SK-N-SH (cell line): ENCODE results near the gene RHOBTB3. TPM values are rescaled to one million over a fixed set of nuclear protein-coding genes. Genes with fewer than 3 reads are reported as not detected.

Experiments used
- CTCF ChIA-PET: fragments of 300-600, 350-600 bp; formaldehyde crosslinking; extraction: SDS; loops from one replicate; lab custom pipeline; 2021; lab: Yijun Ruan, JAX
- POLR2A ChIA-PET: fragments of 350-600 bp; sonication (Branson Sonifier 250); formaldehyde crosslinking; extraction: SDS; loops from one replicate; lab custom pipeline; 2020; ENCODE audit warnings: antibody characterized with exemption, inconsistent platforms; lab: Yijun Ruan, JAX
- DNase-seq: peaks from one replicate; pipeline ENCODE4 v3.0.0; 2012
- H2AFZ ChIP-seq: fragments of 200-600 bp; sonication (generic); 2 replicates; pipeline ENCODE4 v1.8.1; 2016; ENCODE audit warnings: antibody characterized with exemption, mild to moderate bottlenecking, low read depth
- H3F3A ChIP-seq: fragments of 200-600 bp; sonication (generic); replicated peaks from 2 replicates; pipeline ENCODE3; 2016; ENCODE audit warnings: antibody characterized with exemption, mild to moderate bottlenecking; ENCODE audit not compliant: insufficient read depth
- H3K27ac ChIP-seq, 2 experiments: fragments of 200-500 bp in 1 of 2; fragments of 200-600 bp in 1 of 2; sonication (Bioruptor generic) in 1 of 2; sonication (generic), shearing (Covaris generic) in 1 of 2; 2 replicates each; pipeline versions ENCODE4 v1.5.1 to v1.6.1; 2014 to 2016; ENCODE audit warnings: low read depth in 2 of 2, inconsistent platforms in 1 of 2, low read length in 1 of 2, mild to moderate bottlenecking in 1 of 2, mixed read lengths in 1 of 2
- H3K27me3 ChIP-seq: fragments of 200-600 bp; sonication (generic), shearing (Covaris generic); 2 replicates; pipeline ENCODE4 v1.6.1; 2016; ENCODE audit warnings: mixed run types; ENCODE audit not compliant: insufficient read depth
- H3K36me3 ChIP-seq, 2 experiments: fragments of 200-500 bp in 1 of 2; fragments of 200-600 bp in 1 of 2; sonication (Bioruptor generic) in 1 of 2; sonication (generic) in 1 of 2; replicated peaks in 1 of 2; 2 replicates each; pipeline versions ENCODE3 to v1.5.1; 2014 to 2016; ENCODE audit warnings: low read length in 1 of 2, mild to moderate bottlenecking in 1 of 2; ENCODE audit not compliant: insufficient read depth in 2 of 2, control insufficient read depth in 1 of 2
- H3K4me1 ChIP-seq, 2 experiments: fragments of 200-500 bp in 1 of 2; fragments of 200-600 bp in 1 of 2; sonication (Bioruptor generic) in 1 of 2; sonication (generic), shearing (Covaris generic) in 1 of 2; 2 replicates each; pipeline versions ENCODE4 v1.5.1 to v1.6.1; 2014 to 2016; ENCODE audit warnings: low read depth in 1 of 2, low read length in 1 of 2, mixed run types in 1 of 2; ENCODE audit not compliant: insufficient read depth in 2 of 2, control insufficient read depth in 1 of 2
- H3K4me2 ChIP-seq: fragments of 200-600 bp; sonication (generic), shearing (Covaris generic); 2 replicates; pipeline ENCODE4 v1.6.1; 2017; ENCODE audit warnings: mixed run types
- H3K4me3 ChIP-seq, 2 experiments: fragments of 200-500 bp in 1 of 2; fragments of 200-600 bp in 1 of 2; sonication (Bioruptor generic) in 1 of 2; sonication (generic), shearing (Covaris generic) in 1 of 2; 2 replicates each; pipeline versions ENCODE4 v1.5.1 to v1.8.1; 2014 to 2016; ENCODE audit warnings: low read depth in 2 of 2, inconsistent platforms in 1 of 2, low read length in 1 of 2, mild to moderate bottlenecking in 1 of 2, mixed read lengths in 1 of 2, moderate library complexity in 1 of 2
- H3K79me2 ChIP-seq: fragments of 200-600 bp; sonication (generic); 2 replicates; pipeline ENCODE4 v1.8.1; 2017; ENCODE audit warnings: mild to moderate bottlenecking; ENCODE audit not compliant: insufficient read depth
- H3K9ac ChIP-seq: fragments of 200-600 bp; sonication (generic); 2 replicates; pipeline ENCODE4 v1.6.1; 2017; ENCODE audit warnings: mixed run types
- H3K9me2 ChIP-seq: fragments of 200-600 bp; sonication (generic); 2 replicates; pipeline ENCODE4 v1.6.1; 2017; ENCODE audit warnings: mixed run types
- H3K9me3 ChIP-seq: fragments of 200-600 bp; sonication (generic); 2 replicates; pipeline ENCODE4 v1.6.1; 2017; ENCODE audit warnings: mixed run types, mild to moderate bottlenecking, moderate library complexity
- H4K20me1 ChIP-seq: fragments of 200-600 bp; sonication (generic); 2 replicates; pipeline ENCODE4 v1.6.1; 2017; ENCODE audit warnings: mild to moderate bottlenecking, mixed run types; ENCODE audit not compliant: insufficient read depth
- CHD2 ChIP-seq: fragments of 150-350 bp; IDR thresholded peaks from 2 replicates; pipeline ENCODE4 v1.6.1; 2018; ENCODE audit warnings: low read length; ENCODE audit not compliant: partially characterized antibody
- CTCF ChIP-seq: fragments of 200-600 bp; sonication (generic); IDR thresholded peaks from 2 replicates; pipeline ENCODE4 v1.6.1; 2017; ENCODE audit warnings: antibody characterized with exemption, mild to moderate bottlenecking, moderate library complexity
- EP300 ChIP-seq, 2 experiments: IDR thresholded peaks; 2 replicates each; pipeline versions ENCODE4 v1.4.0 to v1.6.1; 2012; ENCODE audit warnings: borderline replicate concordance in 1 of 2, low read depth in 1 of 2, low read length in 1 of 2
- EZH2phosphoT487 ChIP-seq: fragments of 200-600 bp; sonication (generic); IDR thresholded peaks from 2 replicates; pipeline ENCODE4 v1.6.1; 2017; ENCODE audit warnings: low read depth, mixed run types, mild to moderate bottlenecking, antibody characterized with exemption, moderate library complexity, borderline replicate concordance
- FOSL2 ChIP-seq: IDR thresholded peaks from 2 replicates; pipeline ENCODE4 v1.4.0; 2012; ENCODE audit warnings: low read depth, mild to moderate bottlenecking, moderate library complexity, borderline replicate concordance
- FOXJ3 ChIP-seq: sonication (generic); formaldehyde crosslinking; IDR thresholded peaks from 2 replicates; pipeline ENCODE4 v1.5.1; 2020; ENCODE audit warnings: mild to moderate bottlenecking, missing genetic modification reagents
- FOXM1 ChIP-seq: IDR thresholded peaks from 2 replicates; pipeline ENCODE4 v1.4.0; 2012; ENCODE audit warnings: low read depth, mild to moderate bottlenecking
- JUND ChIP-seq: IDR thresholded peaks from 2 replicates; pipeline ENCODE4 v1.4.0; 2012
- MXI1 ChIP-seq: IDR thresholded peaks from 2 replicates; pipeline ENCODE4 v1.6.1; 2012; ENCODE audit warnings: mild to moderate bottlenecking, low read depth, low read length, improper control_type of control experiment
- NFIC ChIP-seq: IDR thresholded peaks from 2 replicates; pipeline ENCODE4 v1.4.0; 2012; ENCODE audit warnings: borderline replicate concordance
- RAD21 ChIP-seq: IDR thresholded peaks from 2 replicates; pipeline ENCODE4 v1.6.1; 2012; ENCODE audit warnings: mild to moderate bottlenecking, low read length
- RCOR1 ChIP-seq: fragments of 150-350 bp; IDR thresholded peaks from 2 replicates; pipeline ENCODE4 v1.6.1; 2017; ENCODE audit warnings: antibody characterized with exemption, low read length
- RXRA ChIP-seq: IDR thresholded peaks from 2 replicates; pipeline ENCODE4 v1.4.0; 2012; ENCODE audit warnings: low read depth, mild to moderate bottlenecking, borderline replicate concordance
- SIN3A ChIP-seq: IDR thresholded peaks from 2 replicates; pipeline ENCODE4 v1.6.1; 2012; ENCODE audit warnings: low read depth, mild to moderate bottlenecking, low read length, moderate library complexity, borderline replicate concordance
- TAF1 ChIP-seq: IDR thresholded peaks from 2 replicates; pipeline ENCODE4 v1.6.1; 2012; ENCODE audit warnings: low read depth, mild to moderate bottlenecking, low read length, moderate library complexity, borderline replicate concordance
- TEAD4 ChIP-seq: IDR thresholded peaks from 2 replicates; pipeline ENCODE4 v1.4.0; 2012; ENCODE audit warnings: mild to moderate bottlenecking, borderline replicate concordance; ENCODE audit not compliant: insufficient read depth
- USF1 ChIP-seq: IDR thresholded peaks from 2 replicates; pipeline ENCODE4 v1.4.0; 2012; ENCODE audit warnings: low read depth, borderline replicate concordance
- USF2 ChIP-seq: fragments of 150-350 bp; IDR thresholded peaks from 2 replicates; pipeline ENCODE4 v1.6.1; 2017; ENCODE audit warnings: antibody characterized with exemption, low read length, low read depth, borderline replicate concordance
- YY1 ChIP-seq: IDR thresholded peaks from 2 replicates; pipeline ENCODE4 v1.4.0; 2012; ENCODE audit warnings: low read depth, mild to moderate bottlenecking
- ZBTB33 ChIP-seq: IDR thresholded peaks from 2 replicates; pipeline ENCODE4 v1.4.0; 2012; ENCODE audit warnings: low read depth, borderline replicate concordance
- WGBS: methylation state at CpG from one replicate; pipeline ENCODE4 v1.1.6; 2017; ENCODE audit warnings: low lambda C conversion rate; 5-methylcytosine and 5-hydroxymethylcytosine counted together
- polyA plus RNA-seq, 3 experiments: library from polyadenylated mRNA; depleted of rRNA; stranded (reverse); fragments of >200 nt; gene quantifications; 2 replicates each; pipeline ENCODE4 v1.2.3, GENCODE V29; 2012
- TF ChIP-seq, protein P1 (sequence below): fragments of 150-350 bp; IDR thresholded peaks from 2 replicates; pipeline ENCODE4 v1.6.1; 2016; ENCODE audit warnings: mild to moderate bottlenecking, low read depth, low read length
- TF ChIP-seq, protein P2 (sequence below): IDR thresholded peaks from 2 replicates; pipeline ENCODE4 v1.4.0; 2012; ENCODE audit warnings: low read depth

The RHOBTB3 gene
- polyA plus RNA-seq, 1 of the 3 experiments (the other 2 are of a cell fraction) = 59.3 TPM

DNA sequence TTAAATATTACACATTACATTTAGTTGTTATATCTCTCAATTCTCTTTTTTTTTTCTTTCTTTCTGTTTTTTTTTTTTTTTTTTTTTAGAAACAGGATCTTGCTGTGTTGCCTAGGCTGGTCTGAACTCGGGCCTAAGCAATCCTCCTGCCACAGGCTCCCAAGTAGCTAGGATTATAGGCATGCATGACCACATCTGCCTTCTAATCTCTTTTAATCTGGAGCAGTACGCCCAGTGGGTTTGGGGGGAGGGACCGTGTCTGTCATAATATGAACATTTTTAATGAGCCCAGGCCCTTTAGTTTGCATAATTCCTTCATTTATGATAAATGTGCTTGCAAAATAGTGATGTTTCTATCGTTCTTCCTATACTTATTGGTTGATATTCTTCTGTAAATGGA is 10.3 kb downstream of the RHOBTB3 start (continued):
- TF ChIP-seq, protein P1, sequence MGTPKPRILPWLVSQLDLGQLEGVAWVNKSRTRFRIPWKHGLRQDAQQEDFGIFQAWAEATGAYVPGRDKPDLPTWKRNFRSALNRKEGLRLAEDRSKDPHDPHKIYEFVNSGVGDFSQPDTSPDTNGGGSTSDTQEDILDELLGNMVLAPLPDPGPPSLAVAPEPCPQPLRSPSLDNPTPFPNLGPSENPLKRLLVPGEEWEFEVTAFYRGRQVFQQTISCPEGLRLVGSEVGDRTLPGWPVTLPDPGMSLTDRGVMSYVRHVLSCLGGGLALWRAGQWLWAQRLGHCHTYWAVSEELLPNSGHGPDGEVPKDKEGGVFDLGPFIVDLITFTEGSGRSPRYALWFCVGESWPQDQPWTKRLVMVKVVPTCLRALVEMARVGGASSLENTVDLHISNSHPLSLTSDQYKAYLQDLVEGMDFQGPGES = no peak
- TF ChIP-seq NFIC (no peak), RAD21 (no peak)

- DNase-seq = no peak
- H3K9me3 ChIP-seq = no peaks in the 10 kb centered on the region
- no peaks in the 10 kb centered on the region for H3F3A ChIP-seq
- TF ChIP-seq RAD21 (no peak), RCOR1 (no peak), MXI1 (no peak), CHD2 (no peak), TAF1 (no peak), FOXM1 (no peak), FOSL2 (no peak), YY1 (no peak), CTCF (no peak), EP300 (IDR thresholded peaks at IDR 0.05; ENCODE audit: borderline replicate concordance in 1 of 2, low read depth in 1 of 2, low read length in 1 of 2) (no peak), ZBTB33 (no peak), TEAD4 (no peak), RXRA (no peak), FOXJ3 (CRISPR knock-in tag) (no peak), USF2 (no peak), EZH2phosphoT487 (no peak), SIN3A (no peak), USF1 (no peak), JUND (no peak)
- TF ChIP-seq, protein P2, sequence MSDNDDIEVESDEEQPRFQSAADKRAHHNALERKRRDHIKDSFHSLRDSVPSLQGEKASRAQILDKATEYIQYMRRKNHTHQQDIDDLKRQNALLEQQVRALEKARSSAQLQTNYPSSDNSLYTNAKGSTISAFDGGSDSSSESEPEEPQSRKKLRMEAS = no peak
- no peak overlapping the region for H2AFZ ChIP-seq
- H3K4me1 ChIP-seq = no peaks in the 10 kb centered on the region; a peak in 2 of 4 replicates
- 90% methylated on average over 2 of the region's 2 CpGs for WGBS
- ChIA-PET POLR2A (no interaction called here), CTCF (no interaction called here)
- no peak overlapping the region for H3K9ac ChIP-seq
- H3K27ac ChIP-seq = no peak overlapping the region
- H3K9me2 ChIP-seq = no peaks in the 10 kb centered on the region
- no peak overlapping the region for H3K4me2 ChIP-seq
- H4K20me1 ChIP-seq = no peaks in the 10 kb centered on the region
- no peak overlapping the region for H3K4me3 ChIP-seq
- peaks cover 10% of the 10 kb centered on the region; the same call in 1 of the 2 replicates for H3K79me2 ChIP-seq
- peaks cover 43 to 59% of the 10 kb centered on the region in 2 experiments for H3K36me3 ChIP-seq
- H3K27me3 ChIP-seq = no peaks in the 10 kb centered on the region
Measured at GRCh38 chr5:95743232-95743631, 12.1 kb downstream of the RHOBTB3 start.
